GM21447 (cell line): ENCODE measurements around the gene USP2.

Source experiments
- ATAC-seq: cut with Tn5 transposase; IDR thresholded peaks from one replicate; pipeline ENCODE4 v1.9.1; 2021; ENCODE audit not compliant: unreplicated experiment

The USP2 gene

GRCh38 chr11:119307219-119307618 is 74.3 kb downstream of the USP2 start:
- no peak for ATAC-seq

- no peak for ATAC-seq
These were observed 75.1 kb downstream of the USP2 start for GRCh38 chr11:119306373-119306890.

- ATAC-seq, result no peak
These were observed 75.7 kb downstream of the USP2 start for GRCh38 chr11:119305556-119306372.
